ENCODE results near the gene COX19.
"Not testable (repeated sequence)": the region's sequence is repeated elsewhere in the genome, so short reads cannot be mapped to it uniquely, and the experiment has no call there.

Gene COX19

GRCh38 chr7:960972-961371 lies 14.4 kb downstream of the COX19 start:
- DNase-seq (ENCODE audit: low read depth) = peak; percentile 86

DNA sequence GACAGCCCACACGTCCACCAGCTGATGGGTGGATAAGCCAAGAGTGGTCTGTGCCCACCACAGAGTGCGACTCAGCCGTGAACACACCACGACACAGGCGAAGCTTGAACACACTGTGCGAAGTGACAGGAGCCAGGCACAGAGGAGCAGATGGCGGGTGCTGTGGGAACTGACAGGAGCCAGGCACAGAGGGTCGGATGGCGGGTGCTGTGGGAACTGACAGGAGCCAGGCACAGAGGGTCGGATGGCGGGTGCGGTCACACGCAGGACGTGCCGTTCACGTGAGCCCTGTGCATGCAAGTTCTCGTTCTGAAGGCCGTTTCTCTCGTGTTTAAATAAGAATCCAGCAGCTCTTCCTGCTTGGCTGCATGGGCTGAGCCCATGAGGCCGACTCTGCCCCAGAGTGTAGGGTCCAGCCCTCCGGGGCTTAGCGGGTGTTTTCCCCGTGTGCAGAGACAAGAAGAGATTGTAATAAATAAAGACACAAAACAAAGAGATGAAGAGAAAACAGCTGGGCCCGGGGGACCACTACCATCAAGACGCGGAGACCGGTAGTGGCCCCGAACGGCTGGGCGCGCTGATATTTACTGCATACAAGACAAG lies 15.0 kb downstream of the COX19 start:
- peak; percentile 39 for DNase-seq (ENCODE audit: low read depth)

GRCh38 chr7:959740-960139 lies 15.6 kb downstream of the COX19 start:
- DNase-seq (ENCODE audit: low read depth) = not testable (repeated sequence)

DNA sequence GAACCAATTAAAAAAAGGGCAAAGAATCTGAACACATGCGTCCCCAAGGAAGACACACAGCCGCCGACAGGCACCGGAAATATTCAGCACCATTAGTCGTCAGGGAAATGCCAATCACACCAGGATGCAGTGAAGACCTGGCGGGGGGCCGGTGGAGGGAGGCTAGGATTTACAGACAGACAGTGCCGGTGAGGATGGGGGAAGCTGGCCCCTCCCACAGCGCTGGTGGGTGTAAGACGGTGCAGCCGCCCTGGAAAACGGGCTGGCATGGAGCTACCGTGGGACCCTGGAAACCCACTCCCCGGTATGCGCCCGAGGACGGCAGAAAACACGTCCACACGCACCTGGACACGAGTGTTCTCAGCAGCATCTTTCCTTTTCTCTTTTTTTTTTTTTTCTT lies 16.1 kb downstream of the COX19 start:
- no peak for DNase-seq (ENCODE audit: low read depth)

- no peak for DNase-seq (ENCODE audit: low read depth)
These were observed 16.8 kb downstream of the COX19 start for GRCh38 chr7:958221-959200.

DNA sequence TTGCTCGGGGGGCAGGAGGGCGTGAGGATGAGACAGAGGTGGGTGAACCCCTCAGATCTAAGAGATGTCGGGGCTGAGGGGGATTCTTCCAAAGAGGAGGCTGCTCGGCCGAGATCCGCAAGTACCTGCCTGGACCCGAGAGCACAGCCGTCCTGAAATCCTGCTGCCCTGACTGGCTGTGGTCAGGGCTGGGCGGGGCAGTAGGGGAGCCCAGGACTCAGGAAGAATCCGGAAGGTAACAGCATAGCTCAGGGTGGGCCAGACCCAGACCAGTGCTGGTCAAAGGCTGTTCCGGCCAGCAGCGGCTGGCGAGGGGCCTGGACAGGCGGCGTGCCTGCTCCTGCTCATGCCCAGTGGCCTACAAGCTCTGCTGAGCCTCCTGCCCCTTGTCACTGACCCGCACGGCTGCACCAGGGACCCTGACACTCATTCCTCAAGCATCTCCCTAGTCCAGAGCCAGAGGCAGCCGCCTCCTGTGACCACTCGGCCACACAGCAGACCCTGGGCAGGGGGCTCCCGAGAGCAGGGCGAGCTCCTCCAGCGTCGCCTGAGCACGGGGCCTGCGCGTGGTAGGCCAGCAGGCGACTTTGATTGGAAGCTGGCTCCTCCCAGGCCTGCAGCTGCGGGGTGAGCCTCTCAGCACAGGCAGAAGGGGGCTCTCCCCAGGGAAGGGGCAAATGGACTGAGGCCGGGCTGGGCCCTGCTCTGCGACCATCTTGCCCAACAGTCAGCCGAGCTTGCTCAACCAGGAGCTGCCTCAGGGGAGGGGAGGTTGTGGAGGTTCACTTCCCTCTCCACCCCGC lies 17.7 kb downstream of the COX19 start:
- peak; percentile 42 for DNase-seq (ENCODE audit: low read depth)

DNA sequence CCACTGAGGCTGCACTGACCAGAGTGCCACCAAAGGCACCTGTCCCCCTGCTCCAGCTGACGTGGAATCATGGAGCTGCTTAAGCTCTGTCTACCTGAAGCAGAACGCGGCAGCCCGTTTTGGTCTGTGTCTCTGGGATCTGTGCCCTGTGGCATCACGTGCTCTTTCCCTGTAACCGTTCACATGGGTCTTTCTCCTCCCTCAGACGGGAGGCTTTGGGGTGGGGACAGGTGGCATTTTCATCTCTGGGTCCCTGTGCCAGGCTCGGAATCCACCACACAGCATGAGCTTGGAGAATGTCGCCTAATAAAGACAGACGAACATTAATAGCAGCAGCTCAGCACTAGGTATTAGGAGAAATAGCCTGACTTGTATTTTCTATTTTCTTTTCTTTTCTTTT lies 19.3 kb downstream of the COX19 start:
- no peak for DNase-seq (ENCODE audit: low read depth)

GRCh38 chr7:954330-955238 lies 20.8 kb downstream of the COX19 start, which contains the start of gene ADAP1:
Gene ADAP1, minus strand, starts transcription at chr7:954680. Its CDS starts 203 bp downstream, at chr7:954477.
- peak; percentile 37 for DNase-seq (ENCODE audit: low read depth)

DNA sequence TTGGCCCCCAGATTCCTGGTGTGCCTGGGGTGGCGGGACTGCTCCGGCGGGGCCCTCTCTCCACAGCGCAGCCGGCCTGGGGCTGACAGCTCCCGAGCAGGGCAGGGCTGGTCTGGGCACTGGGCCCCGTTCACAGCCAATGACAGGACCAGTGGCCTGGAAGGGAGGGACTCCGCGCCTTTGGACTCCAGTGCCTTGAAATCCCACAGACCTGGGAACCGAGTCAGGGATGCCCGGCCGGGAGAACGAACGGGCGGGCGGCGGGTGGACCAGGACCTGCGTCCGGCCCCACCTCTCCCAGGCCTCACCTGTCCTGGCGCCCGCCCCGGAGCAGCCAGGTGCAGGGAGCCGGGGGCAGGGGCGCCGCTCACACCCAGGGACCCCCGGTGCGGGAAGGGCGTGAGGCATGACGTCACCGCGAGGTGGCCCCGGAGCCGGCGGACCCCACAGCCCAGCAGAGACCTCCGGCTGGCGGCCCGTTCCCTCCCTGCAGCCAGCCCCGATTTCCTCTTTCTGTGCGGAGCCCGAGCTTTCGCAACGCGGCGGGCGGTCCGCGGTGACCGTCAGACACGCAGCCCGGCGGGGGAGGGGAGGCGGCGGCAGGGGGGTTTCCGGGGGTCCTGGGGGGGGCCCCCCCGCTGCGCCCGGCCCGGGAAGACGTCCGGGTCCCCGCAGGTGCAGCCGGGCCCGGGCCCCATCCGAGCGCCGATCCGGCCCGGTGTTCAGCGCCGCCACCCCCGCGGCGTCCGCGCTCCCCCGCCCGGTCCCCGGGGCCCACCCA lies 21.6 kb downstream of the COX19 start:
- no peak for DNase-seq (ENCODE audit: low read depth)

DNA sequence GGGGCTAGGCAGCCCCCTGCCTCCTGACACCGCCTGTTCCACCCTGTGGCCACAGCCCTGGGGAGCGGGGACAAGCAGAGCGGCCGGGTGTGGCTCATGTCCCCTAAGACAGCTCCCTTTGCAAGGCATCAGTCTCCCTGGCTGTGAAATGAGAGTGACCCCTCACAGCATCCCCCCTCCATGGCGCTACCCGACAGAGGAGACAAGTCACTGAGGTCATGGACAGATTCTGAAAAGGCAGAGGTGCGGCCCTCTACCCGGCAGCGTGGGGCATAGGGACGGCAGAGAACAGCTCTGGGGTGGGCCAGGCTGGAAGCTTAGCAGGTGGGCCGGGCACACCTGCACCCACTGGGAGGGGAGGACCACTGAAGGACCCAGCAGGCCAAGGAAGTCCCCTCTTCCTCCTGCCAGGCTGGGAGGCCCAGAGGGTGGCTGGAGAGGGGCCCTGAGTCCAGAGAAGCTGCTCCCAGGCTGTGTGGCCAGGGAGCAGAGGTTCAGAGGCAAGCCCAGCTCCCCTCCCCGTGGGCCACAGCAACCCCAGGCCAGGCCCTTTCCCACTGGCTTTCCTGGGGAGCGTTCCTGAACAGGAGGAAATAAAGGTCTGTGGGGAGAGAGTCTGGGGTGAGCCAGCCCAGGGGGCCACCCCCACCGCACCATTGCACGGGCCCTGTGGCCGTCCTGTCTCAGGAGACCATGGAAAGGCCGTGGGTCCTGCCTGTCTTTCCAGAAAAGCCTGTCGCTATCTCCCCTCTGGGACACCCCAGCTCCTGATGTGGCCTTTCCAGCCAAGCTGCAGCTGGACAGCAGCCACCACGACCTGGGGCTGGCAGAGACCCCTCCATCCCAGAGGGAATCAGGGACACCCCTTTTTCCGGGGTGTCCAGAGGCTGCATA lies 22.6 kb downstream of the COX19 start:
- DNase-seq (ENCODE audit: low read depth) = no peak

GRCh38 chr7:951881-952547 lies 23.3 kb downstream of the COX19 start:
- DNase-seq (ENCODE audit: low read depth) = no peak

DNA sequence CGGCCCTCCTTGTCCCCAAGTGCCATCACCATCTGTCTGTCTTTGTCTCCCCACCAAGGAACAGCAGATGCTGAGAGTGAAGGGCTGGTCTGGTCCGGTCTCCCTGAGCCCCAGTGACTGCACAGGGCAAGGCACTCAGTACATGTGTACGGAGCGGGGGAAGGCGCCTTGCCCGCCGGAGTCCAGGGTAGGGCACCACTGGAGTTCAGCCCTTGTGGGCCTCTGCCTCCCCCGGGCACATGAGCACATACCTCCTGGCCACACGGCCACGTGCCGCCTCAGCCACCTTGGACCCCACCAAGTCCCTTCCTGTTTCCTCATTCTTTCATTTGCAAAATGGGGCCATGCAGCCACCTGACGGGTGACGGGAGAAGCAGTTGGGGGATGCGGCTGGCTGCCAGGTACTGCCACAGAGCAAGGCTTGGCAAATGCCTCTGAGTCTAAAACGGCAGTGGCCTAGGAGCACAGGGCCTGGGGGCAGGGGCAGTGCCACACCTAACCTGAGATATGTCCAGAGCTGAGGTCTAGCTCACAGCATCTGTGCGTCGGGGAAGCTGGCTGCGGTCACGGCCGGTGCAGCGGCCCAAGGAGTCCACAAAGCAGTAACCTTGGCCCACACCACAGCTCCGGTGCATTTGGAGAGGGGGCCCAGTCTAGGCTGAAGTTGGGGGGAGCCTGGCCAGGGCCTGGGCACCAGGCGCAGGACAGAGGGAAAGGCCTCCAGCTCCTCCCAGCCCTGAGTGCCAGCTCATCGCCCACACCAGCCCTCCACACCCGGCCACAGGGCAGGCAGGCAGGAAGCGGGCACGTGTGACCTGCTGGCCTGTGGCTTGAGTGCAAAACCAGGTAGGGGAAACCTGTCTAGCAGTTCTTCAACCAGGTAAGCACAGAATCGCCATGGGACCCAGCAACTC lies 26.1 kb downstream of the COX19 start:
- no peak for DNase-seq (ENCODE audit: low read depth)

GRCh38 chr7:947391-948210 lies 27.7 kb downstream of the COX19 start:
- no peak for DNase-seq (ENCODE audit: low read depth)

DNA sequence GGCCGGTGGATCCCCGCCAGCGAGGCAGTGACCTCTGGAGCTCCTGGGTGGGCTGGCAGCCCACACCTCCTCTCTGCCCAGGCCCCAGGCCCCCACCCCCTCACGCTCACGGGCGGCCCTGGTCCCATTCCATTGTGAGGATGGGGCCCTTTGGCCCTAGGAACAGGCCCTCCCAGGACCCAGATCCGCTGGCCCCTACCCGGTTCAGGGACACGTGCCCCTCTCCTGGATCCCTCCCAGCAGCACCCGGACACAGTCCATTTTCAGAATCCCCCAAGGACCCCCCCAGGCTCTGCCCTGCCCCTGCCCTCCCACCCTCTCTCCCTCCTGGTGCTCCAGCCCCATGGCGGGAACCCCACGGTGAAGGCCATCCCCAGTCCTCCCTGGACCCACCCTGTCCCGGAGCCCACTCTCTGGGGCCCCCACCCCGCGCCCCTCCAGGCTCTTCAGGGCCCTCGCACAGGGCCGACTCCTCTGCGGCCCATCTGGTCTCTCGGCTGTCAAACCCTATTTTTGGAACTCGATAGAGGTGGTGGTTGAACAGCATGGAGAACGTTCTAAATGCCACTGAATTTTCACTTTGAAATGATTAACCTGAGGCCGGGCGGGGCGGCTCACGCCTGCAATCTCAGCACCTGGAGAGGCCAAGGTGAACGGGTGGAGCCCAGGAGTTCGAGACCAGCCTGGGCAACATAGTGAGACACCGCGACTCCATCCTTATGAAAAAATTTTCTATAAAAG lies 28.9 kb downstream of the COX19 start:
- DNase-seq (ENCODE audit: low read depth) = no peak

DNA sequence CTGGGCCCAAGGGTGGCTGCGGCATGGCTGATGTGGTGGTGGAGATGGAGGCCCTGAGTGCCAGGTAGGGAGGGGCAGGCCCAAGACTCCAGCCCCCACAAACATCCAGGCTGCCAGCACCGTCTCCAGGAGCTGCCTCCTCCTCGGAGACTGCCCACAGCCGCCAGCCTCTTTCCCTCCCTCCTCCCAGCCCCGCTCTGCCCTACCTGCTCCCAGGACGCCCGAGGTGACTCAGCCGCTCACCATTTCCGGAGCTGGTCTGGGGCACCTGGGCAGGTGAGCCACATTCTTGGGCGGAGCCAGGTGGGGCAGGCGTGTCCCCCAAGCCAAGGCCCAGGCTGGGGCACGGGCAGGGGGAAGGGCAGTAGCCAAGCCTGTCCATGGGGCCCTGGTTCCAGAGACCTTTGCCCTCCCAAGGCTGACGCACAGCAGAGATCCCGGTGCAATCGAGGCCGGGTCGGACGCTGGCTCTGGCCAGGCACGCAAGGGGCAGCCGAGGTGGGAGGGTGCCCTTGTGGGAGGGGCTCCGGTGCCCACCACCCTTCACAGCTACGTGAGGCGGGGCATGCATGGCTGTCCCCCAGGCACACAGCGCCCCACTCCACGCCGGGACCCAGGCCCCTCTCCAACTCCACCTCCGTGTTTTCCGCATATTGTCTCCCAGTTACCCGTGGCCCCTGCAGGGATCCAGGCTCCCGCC lies 29.6 kb downstream of the COX19 start:
- DNase-seq (ENCODE audit: low read depth) = no peak

GRCh38 chr7:945147-945555 lies 30.2 kb downstream of the COX19 start:
- DNase-seq (ENCODE audit: low read depth) = no peak

All from amniotic epithelial cell (primary cell).